Endothelial cell of hepatic sinusoid (primary cell): Measurements from ENCODE around the gene HYAL3.

Experiments
- in situ Hi-C: cut with HindIII; loops from 2 replicates; pipeline ENCODE4 v1.10.0; 2017; ENCODE audit warnings: low sequenced_read_pairs

HYAL3 gene

DNA sequence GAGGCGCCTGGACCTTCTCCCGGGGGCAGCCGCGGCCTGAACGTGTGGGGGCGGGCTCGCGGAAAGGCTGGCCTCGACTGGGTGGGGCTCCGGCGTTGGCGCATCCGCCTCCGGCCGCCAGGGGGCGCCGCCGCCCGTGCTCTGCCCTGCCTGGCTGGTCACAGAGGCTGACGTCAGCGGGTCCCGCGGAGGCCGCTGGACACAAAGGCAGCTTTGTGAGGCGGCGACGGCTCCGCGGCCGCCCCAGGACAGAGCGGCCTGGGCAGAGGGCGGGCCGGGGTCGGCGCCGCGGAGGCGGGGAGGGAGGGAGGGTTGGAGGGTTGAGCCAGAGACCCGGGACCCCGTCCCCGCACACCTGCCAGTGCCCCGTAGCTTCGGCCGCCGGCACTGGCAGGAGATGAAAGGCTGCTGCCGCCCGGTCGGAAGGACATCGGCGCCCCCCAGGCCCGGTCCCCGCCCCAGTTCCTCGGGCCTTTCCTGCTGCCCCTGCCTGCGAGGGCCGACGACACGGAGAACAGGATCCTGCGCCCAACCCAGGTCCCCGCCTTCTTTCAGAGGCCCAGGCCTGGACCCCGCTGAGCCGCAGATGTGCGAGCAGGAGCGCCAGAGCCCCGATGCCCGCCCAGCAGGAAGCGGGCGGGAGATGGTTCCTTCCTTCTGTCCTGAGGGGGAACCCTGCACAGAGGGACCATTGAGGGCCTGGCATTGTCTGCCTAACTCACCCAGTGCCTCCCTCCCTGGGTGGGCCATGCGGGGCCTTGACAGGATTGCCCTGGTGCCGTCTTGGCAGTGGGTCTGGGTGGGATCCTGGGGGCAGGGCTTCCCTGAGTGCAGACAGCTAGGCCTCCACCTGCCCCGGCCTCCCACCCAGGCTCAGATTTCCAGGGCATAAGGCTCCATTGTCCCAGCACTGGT, 38.9 kb downstream of the HYAL3 start:
- in situ Hi-C loops = loop anchor here (5.0 kb wide), 1 partner anchor 38 kb away; no protein-coding TSS in a partner anchor

DNA sequence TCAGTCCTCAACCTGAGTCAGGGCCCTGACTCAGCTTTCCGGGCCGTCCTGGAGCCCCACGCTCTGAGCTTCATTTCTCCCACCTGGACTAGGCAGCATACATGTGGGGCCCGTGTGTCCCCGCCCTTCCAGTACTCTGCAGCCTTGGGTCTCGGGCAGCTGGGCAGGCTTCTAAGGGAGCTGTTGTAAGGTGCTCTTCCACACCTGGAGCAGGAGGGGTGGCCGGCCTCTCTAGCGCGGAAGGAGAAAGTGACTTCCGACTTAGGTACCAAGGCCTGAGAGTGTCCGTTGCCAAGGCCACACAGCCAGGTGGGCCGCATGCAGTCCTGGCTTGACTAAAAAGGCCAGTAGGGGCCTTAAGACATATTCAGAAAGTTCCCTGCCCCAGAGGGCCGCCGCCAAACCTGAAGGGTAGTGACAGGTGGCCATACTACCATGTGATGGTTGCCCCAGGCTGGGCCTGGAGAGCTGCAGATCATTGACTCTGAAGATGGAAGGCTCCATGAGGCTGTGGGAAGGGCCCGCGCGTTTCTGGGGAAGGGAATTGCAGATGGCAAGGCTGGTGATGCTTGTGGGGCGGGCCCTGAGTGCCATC, 39.7 kb downstream of the HYAL3 start:
- in situ Hi-C loops = loop anchor here (5.0 kb wide), 1 partner anchor 37 kb away; no protein-coding TSS in a partner anchor

DNA sequence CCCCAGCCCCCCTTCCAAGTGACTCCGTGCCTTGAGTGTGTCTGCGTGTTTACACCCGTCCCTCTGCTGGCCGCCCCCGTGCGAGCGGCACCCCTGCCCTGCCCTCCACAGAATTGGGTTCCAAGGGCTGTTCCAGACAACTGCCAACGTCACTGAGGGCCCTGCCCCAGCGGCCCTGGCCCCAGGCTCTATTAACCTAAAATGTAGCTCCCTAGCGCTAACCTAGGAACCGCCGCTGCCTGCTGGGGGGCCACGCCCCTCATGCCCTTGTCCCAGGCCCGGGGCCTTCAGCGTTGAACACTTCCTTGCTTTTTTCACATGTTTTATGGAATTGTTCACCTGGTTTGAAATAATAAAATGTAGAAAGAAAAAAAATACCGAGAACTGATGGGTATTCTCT, 40.2 kb downstream of the HYAL3 start:
- in situ Hi-C loops = no loop called here

DNA sequence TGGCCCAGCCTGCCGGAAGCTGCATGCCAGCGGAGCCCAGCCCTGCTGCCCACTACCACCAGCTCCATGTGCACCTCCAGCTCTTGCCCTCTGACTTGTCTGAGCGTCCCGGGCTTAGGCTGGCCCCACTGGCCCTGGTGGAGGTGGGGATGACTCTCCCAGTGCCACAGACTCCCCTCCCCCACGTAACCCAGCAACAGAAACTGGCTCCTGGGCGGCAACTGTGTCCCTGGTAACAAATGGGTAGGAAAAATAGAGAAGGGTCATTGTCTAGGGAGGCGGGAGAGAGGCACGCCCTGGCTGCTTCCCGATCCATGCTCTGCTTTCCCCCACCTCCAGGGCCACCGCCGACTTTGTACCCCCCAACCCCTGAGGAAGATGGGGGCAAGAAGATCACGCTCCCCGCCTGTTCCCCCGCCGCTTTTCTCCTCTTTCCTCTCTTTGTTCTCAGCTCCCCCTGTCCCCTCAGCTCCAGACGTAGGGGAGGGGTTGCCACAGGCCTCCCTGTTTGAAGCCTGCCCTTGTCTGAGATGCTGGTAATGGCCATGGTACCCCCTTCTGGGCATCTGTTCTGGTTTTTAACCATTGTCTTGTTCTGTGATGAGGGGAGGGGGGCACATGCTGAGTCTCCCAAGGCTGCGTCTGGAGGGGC, 41.0 kb downstream of the HYAL3 start:
- in situ Hi-C loops = no loop called here

DNA sequence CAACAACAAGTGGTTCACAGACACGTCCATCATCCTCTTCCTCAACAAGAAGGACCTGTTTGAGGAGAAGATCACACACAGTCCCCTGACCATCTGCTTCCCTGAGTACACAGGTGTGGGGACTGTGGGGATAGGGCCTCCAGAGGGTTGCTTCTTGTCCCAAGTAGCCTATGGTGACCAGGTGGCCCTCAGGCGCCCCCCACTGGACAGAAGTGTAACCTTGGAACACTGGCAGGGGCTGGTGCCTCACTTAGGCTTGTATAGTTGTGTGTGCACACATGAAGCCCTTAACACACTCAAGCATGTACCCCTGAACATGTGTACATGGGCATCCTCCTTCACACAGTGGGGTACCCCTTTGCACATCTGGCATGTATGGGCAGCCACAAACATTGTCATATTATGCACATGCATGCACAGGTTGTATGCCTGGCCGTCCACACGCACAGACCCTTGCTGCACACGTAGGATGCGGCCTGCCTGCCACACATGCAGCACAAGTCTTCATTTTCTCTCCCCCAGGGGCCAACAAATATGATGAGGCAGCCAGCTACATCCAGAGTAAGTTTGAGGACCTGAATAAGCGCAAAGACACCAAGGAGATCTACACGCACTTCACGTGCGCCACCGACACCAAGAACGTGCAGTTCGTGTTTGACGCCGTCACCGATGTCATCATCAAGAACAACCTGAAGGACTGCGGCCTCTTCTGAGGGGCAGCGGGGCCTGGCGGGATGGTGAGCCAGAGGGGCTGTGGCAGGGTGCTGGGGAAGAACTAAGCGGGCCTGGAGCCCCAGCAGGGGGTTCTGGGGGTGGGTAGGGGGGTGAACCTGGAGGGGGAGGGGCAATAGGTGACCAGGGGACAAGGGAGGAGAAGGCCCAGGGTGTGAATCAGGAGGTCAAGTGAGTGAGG, 42.0 kb downstream of the HYAL3 start:
- in situ Hi-C loops = no loop called here

DNA sequence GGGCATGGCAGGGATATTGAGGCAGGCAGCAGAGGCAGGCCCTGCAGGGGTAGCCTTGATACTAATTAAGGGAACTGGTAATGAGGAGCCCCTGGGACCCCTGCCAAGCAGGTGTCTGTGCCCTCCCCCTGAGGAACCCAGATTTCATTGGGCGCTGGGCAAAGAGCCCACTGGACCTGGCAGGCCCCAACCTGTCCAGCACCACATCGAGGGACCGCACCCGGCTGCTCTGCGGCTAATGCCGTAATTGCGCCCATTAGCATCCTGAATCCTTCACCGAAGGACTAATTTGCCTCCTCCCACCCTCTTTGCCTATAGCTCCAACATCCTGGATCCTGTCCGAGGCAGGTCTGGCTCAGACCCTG, 44.0 kb downstream of the HYAL3 start:
- in situ Hi-C loops = no loop called here

DNA sequence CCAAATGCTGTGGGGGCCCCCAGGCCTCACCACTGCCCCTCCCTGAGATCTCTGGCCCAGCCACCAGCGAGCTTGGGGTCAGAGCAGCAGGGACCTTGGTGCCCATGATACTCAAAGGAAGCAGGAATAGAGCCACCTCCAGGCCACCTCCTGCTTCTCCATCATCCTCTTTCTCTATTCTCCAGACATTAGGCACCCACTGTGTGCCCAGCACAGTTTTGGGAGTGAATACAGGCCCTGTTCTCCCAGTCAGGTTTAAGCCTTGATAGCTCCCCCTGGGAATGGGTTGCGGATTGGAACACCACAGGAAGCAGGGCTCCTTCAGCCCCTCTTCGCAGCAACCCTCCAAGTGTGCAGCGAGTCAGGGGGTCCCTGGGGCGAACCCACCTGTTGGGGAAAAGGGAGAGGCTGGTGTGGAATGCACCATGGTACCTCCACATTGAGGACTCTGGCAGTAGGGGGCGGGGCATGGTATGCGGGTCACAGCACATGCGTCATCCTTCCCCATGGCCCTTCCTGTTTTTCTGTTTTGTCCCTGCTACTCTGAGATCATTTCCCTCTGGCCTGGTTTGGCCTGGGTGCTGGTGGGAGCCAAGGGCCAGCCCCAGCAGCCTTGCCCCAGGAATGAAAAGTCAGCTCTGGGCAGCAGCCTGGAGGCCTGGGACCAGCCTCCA, 44.5 kb downstream of the HYAL3 start:
- in situ Hi-C loops = no loop called here

DNA sequence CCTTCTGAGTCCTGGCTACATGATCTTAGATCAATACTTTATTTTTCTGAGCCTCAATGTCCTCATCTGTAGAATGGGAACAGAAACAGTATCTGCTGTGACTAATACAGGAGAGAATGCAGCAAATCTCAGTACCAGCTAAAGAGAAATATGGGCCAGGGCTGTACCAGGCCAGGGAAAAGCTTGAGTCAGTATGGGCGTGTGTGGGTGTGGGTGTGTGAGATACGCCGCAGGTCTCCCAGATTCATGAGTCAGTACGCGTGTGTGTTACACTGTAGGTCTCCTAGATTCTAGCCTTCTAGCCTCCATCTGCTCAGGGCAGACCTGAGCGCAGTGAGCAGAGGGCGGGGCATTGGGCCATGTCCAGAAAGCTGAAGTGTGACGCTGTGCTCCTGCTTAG, 48.0 kb downstream of the HYAL3 start:
- in situ Hi-C loops = no loop called here

DNA sequence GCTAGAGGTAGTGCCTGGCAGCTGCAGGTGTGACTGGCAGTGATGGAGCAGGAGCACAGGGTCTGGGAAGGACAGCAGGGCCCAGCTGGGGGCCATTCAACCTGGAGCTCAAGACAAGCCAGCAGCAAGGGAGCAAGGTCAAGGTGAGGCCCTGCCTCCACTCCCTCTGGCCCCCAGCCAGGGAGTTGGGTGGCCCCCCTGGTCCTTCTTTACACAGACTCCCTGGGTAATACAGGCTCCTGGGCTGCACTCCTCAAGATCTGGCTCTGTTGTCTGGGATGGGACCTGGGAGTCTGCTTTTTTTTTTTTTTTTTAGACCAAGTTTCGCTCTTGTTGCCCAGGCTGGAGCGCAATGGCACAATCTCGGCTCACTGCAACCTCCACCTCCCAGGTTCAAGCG, 48.7 kb downstream of the HYAL3 start:
- in situ Hi-C loops = no loop called here

DNA sequence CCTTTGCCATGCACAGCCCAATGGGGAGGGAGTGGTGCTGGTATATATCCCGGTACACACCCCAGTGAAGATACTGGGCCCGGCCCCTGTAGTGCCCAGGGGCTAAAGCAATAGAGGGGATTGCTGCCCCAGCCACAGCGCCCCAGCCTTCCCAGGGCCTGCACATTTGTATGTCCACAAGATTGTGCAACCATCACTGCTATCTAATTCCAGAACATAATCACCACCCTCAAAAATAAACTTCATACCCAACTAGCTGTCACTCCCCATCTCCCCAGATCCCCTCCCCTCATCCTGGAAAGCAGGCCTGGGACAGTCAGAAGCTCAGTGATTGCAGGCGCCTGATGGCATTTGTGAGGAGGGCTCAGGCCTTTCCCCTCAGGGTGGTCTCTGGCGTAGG, 49.7 kb downstream of the HYAL3 start:
- in situ Hi-C loops = loop anchor here (10.0 kb wide), 1 partner anchor 155 kb away; no protein-coding TSS in a partner anchor

DNA sequence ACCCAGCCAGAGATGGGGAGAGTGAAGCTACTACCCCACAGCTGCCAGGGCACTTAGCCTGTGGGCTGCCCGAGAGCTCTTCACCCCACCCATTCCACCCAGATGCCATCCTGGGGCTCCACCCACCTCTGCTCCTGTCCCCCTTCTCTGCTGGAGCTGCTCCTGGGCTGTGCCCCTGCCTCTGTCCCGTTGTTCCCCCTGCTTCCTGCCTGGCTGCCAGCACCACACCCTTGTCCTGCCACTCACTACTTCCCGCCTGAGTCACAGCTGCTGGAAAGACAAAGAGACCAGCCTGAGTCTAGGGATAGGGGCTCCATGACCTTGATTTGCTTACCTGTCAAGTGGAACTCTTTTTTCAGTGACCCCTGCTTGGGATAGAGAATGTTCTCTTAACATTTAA, 50.8 kb downstream of the HYAL3 start:
- in situ Hi-C loops = loop anchor here (10.0 kb wide), 1 partner anchor 154 kb away; no protein-coding TSS in a partner anchor

DNA sequence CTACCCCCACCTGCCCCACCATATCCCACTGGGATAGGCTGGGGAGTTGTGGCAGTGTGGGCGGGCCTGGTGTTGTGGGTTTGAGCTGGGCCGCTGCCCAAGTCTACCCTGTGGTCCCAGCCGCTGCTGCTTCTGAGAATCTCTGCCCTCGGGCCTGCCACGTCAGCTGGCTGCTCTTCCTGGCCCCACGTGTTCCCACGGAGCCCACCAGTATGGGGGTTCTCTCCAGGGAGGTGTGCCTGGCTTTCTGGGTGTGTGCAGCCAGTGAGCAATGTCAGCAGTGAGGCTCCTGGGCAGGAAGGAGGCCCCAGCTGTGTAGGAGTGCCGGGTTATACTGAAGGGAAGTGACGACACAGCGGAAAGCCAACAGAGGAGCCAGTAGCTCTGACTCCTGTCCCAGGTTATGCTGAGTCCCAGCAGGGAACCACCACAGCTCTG, 52.7 kb downstream of the HYAL3 start:
- in situ Hi-C loops = loop anchor here (10.0 kb wide), 1 partner anchor 152 kb away; no protein-coding TSS in a partner anchor

DNA sequence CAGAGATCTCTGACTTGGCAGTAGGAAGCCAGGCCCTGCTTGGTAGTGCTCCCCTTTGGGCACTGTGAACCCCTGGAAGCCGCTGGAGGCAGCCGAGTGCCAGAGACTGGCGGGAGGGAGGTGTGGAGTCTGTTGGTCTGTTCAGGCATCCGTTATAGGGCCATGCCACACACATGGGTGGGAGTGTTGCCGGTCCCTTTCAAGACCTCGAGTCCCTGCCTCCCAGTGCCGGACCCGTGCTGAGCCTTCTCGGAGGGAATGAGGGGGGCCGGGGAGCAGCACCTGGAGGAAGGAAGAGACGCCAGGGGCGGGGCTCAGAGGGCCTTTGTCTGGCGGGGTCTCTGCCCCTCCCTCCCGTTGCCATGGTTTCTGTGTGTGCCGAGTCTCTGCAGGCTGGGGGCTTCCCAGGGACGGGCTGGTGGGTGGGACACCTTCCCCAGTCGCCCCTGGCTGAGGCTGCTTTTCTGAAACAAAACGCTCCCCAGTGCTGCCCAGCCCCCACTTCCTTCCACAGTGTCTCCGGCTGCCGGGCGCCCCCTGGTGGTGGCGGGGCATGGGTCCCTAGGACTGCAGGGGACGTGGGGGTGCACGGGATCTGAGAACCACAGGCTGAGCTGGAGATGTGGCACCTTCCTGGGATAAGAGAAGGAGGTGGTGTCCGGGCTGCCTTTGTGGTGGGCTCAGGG, 53.2 kb downstream of the HYAL3 start:
- in situ Hi-C loops = loop anchor here (10.0 kb wide), 1 partner anchor 151 kb away; no protein-coding TSS in a partner anchor

DNA sequence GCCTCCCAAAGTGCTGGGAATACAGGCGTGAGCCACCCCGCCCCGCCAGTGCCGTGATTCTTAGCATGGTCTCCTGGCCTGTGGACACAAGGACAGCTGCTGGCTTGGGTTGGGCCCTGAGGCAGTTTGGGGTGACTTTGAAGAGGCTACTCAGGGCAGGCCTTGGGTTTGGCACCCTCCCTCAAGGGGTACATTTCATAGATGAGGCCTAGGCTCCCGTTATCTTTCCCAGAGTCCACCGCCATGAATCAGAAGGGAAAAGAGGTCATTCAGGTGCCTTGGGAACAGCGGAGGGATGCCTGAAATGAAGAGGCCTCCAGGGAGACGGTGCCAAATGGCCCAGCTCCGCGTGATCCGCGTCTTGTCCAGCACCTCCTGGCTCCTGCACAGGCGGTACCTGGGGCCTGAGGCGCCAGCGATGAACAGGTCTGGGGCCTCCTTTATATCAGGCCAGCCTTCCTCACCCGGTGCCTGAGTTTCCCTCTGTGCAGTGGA, 53.9 kb downstream of the HYAL3 start:
- in situ Hi-C loops = loop anchor here (10.0 kb wide), 1 partner anchor 150 kb away; no protein-coding TSS in a partner anchor

DNA sequence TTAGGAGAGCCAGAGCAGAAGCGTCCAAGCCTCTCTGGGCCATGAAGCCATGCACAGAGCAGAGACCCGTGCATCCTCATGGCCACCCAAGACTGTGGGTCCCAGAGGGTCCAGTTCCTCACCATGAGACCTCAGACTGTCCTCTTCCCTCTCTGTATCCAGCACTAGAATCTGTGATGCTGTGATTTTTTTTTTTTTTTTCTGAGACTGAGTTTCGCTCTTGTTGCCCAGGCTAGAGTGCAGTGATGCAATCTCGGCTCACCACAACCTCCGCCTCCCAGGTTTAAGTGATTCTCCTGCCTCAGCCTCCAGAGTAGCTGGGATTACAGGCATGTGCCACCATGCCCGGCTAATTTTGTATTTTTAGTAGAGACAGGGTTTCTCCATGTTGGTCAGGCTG, 54.4 kb downstream of the HYAL3 start:
- in situ Hi-C loops = loop anchor here (5.0 to 10.0 kb wide), 3 partner anchors 63 to 150 kb away; partner anchors contain the start of gene TUSC2

DNA sequence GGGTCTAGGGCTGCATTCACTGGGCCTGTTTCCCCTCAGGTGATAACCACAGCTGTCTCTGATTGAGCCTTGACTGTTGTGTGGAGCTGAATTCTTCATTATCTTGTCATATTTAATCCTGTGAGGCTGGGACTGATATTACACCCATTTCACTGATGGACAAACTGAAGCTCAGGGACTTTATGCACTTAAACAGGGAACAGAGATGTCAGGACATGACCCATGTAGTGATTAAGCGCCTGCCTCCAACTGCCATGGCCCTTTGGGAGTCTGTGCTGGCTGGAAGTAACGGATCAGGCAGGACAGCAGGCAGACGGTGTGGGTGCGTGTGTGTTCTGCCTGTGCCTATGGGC, 55.7 kb downstream of the HYAL3 start:
- in situ Hi-C loops = loop anchor here (5.0 to 10.0 kb wide), 3 partner anchors 61 to 149 kb away; partner anchors contain the start of gene TUSC2

DNA sequence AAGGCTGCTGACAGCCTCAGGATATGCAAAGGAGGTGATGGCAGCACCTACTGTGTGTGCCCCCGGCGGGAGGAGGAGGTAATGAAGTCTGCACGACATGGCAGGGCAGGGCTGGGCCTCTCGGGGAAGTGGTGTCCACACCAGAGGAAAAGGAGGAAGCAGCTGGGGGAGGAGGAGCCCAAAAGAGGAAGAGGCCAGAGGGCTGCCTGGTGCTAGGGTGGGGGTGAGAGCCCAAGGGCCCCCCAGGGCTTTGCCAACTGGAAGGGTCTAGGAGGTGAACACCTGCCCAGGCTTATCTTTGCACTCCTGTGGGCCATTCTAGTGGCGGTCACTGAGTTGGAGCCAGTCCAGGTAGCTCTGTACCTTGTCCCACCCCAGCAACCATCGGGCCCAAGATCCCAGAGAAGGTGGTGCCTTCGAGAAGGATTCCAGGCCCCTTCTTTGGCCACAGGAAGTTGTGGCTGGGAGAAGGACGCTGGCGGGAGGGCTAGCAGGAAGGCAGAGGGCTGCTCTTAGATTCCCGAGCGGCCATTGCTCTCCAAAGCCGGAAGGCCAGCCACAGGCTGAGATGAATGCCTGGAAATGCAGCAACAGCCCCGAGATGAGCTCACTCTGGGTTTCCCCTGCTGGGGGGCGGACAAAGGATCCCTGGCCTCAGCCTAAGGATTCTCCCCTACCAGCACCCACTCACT, 56.2 kb downstream of the HYAL3 start:
- in situ Hi-C loops = loop anchor here (5.0 to 10.0 kb wide), 3 partner anchors 61 to 148 kb away; partner anchors contain the start of gene TUSC2
